Astrocyte of the spinal cord (primary cell): ENCODE results near the gene NDOR1.

Experiments
- DNase-seq: peaks from one replicate; pipeline ENCODE4 v3.0.0; 2011; ENCODE audit warnings: low read depth, low spot score
- H3K4me3 ChIP-seq: 2 replicates; pipeline ENCODE4 v1.5.1; 2011; ENCODE audit warnings: low read depth, mild to moderate bottlenecking, low read length, moderate library complexity
- CTCF ChIP-seq: IDR thresholded peaks from 2 replicates; pipeline ENCODE4 v1.5.1; 2012; ENCODE audit warnings: low read depth, mild to moderate bottlenecking, low read length, inconsistent platforms
- in situ Hi-C: cut with HindIII; loops from 2 replicates; pipeline ENCODE4 v1.10.0; 2017; ENCODE audit warnings: low sequenced_read_pairs

Gene NDOR1

GRCh38 chr9:137193771-137194170, 11.7 kb upstream of the NDOR1 start:
- TF ChIP-seq CTCF, result no peak
- in situ Hi-C loops, result no loop called here
- DNase-seq, result no peak
- H3K4me3 ChIP-seq, result no peak overlapping the region

GRCh38 chr9:137194388-137194787, 11.1 kb upstream of the NDOR1 start:
- DNase-seq, result no peak
- no peak overlapping the region for H3K4me3 ChIP-seq
- in situ Hi-C loops, result no loop called here
- TF ChIP-seq CTCF, result no peak

DNA sequence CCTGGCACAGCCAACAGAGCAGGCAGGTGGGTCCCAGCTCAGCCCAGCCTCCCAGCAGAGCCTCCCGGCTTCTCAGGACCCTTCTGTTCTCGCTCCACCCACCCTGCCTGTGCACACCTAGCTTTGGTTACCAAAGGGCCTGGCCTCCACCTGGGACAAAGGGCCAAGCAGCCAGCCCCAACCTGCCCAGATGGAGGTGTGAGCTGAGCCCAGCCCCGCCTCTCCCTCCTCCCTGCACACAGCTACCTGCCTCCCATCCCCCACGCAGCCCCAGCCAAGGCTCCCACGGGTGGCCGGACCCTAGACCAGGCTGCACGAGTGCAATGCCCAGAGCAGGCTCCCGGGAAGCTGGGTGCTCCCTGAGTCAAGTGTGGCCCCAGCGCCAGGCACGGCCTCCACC, 10.6 kb upstream of the NDOR1 start:
- no peak for DNase-seq
- H3K4me3 ChIP-seq, result no peak overlapping the region
- TF ChIP-seq CTCF, result no peak
- in situ Hi-C loops, result no loop called here

DNA sequence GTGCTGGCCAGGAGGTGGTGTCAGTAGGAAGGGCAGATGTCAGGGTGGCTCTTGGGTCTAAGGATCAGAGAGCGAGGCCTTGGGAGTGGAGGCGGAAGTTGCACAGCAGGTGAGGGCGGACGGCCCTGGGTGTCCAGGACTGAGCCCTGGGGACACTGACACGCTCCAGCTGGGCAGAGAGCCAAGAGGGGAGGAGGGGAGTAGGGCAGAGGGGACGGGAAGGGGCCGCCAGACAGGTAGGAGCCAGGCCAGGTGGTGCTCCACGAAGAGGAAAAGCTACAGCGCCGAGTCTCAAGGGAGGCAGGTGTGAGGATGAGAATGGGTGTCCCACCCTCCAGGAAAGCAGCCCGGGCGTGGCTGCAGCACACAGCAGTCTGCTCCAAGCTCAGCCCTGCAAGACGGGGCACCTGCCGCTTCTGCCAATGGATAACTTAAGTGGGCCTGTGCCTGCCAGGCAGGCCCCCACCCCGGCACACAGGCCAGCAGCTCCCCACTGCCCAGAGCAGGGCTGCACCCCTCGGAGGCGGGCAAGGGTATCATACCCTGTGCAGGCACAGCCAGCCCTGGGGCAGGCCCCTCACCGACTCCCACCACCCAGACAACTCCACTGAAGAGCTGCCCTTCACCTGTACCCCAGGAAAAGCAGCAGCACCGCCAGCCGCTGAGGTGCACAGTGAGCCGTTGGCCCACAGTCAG, 9.8 kb upstream of the NDOR1 start:
- no peak for TF ChIP-seq CTCF
- no peak for DNase-seq
- in situ Hi-C loops, result no loop called here
- no peak overlapping the region for H3K4me3 ChIP-seq

- DNase-seq, result no peak
- no peak overlapping the region for H3K4me3 ChIP-seq
- no peak for TF ChIP-seq CTCF
- in situ Hi-C loops, result no loop called here
These were observed 7.2 kb upstream of the NDOR1 start for GRCh38 chr9:137198051-137198901.

GRCh38 chr9:137198902-137199283, 6.6 kb upstream of the NDOR1 start:
- in situ Hi-C loops, result no loop called here
- no peak for DNase-seq
- no peak for TF ChIP-seq CTCF
- no peak overlapping the region for H3K4me3 ChIP-seq
